Muscle layer of colon (tissue), 2 donors: ENCODE data around the gene TNFSF8.

Experiments
- H3K27ac ChIP-seq: one replicate; pipeline ENCODE4 v1.7.0; 2013; ENCODE audit warnings: low read depth, mild to moderate bottlenecking, low read length, moderate library complexity
- H3K27me3 ChIP-seq, 2 donors: one replicate each; pipeline ENCODE4 v1.7.0; 2013; ENCODE audit warnings: low read length in 2 of 2, mild to moderate bottlenecking in 2 of 2; ENCODE audit not compliant: insufficient read depth in 2 of 2, control insufficient read depth in 1 of 2
- H3K36me3 ChIP-seq: one replicate; pipeline ENCODE4 v1.7.0; 2013; ENCODE audit warnings: mild to moderate bottlenecking, low read length; ENCODE audit not compliant: insufficient read depth
- H3K4me1 ChIP-seq: one replicate; pipeline ENCODE4 v1.7.0; 2013; ENCODE audit warnings: mild to moderate bottlenecking, low read length; ENCODE audit not compliant: insufficient read depth
- H3K4me3 ChIP-seq, 2 donors: one replicate each; pipeline ENCODE4 v1.7.0; 2013; ENCODE audit warnings: low read length in 2 of 2, low read depth in 1 of 2, mild to moderate bottlenecking in 1 of 2, moderate library complexity in 1 of 2
- H3K9ac ChIP-seq: one replicate; pipeline ENCODE4 v1.7.0; 2013; ENCODE audit warnings: low read length
- H3K9me3 ChIP-seq: one replicate; pipeline ENCODE4 v1.7.0; 2013; ENCODE audit warnings: mild to moderate bottlenecking, low read length
- donor health status: abdominal sarcoma.
- donor health status: Adenocarcinoma of cecum.

The TNFSF8 gene

DNA sequence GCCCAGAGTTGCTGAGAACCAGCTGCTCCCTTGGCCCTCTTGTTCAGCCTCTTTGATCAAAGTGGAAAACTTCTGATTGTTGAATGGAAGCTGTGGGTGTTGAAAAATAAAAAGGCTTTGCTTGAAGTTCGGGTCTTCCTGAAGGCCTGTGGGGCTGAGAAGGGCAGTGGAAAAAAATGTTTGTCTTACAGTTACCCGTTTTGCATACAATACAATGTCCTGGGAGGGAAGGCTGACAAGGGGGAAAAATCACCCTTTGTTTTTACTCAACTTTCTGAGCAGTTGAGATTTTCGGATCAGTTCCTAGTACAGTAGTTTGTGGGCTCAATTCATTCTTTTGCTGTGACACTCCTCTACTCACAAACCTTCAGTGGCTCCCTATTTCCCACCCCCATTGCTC lies 2.1 kb upstream of the TNFSF8 start:
- Histone ChIP-seq H3K36me3 (no peaks in the 10 kb centered on the region), H3K9ac (no peak overlapping the region), H3K27me3 (no peaks in the 10 kb centered on the region), H3K9me3 (no peaks in the 10 kb centered on the region), H3K4me1 (no peaks in the 10 kb centered on the region), H3K27ac (no peak overlapping the region), H3K4me3 (no peak overlapping the region)

DNA sequence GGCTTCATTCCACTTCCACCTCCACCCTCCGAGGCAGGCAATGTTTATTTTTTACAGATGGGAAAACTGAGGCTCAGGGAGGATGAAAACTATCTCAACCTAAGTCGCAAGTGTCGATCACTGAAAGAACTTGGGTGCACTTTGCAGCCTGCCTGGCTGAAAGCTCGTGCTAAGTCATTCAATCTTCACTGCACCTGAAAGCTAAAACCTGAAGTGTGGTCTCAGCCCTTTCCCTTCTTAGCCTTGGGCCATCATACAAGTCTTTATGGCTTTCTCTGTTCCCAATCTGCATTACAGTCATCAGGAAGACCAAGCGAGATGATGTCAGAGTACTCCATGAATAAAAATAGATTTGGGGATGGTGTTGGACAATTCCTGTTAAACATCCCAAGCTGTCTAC lies 1.0 kb upstream of the TNFSF8 start:
- no peak overlapping the region for H3K4me3 ChIP-seq
- no peaks in the 10 kb centered on the region for H3K9me3 ChIP-seq
- H3K27ac ChIP-seq = no peak overlapping the region
- no peaks in the 10 kb centered on the region for H3K4me1 ChIP-seq
- H3K9ac ChIP-seq = no peak overlapping the region
- H3K27me3 ChIP-seq = no peaks in the 10 kb centered on the region
- no peaks in the 10 kb centered on the region for H3K36me3 ChIP-seq

DNA sequence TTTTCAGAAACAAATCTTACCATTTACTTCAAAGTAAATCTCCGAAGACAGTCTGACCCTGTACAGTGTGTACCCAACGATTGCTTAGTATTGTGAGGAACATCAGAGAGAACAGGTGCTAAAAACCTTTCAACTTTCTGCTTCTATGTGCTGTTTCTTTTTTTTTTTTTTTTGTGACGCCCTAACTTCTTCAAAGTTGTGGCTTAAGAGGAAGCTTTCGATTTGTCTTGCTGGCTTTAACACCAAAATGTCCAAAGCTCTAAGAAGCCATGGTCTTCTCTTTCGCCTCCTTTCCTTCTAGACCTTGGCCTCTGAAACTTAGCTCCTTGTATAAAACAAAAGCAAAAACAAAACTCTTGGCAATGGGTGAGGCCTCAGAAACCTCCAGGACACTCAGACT lies 1.2 kb downstream of the TNFSF8 start:
- Histone ChIP-seq H3K9ac (no peak overlapping the region), H3K4me3 (no peak overlapping the region), H3K27me3 (no peaks in the 10 kb centered on the region), H3K27ac (no peak overlapping the region), H3K9me3 (no peaks in the 10 kb centered on the region), H3K36me3 (no peaks in the 10 kb centered on the region), H3K4me1 (no peaks in the 10 kb centered on the region)

DNA sequence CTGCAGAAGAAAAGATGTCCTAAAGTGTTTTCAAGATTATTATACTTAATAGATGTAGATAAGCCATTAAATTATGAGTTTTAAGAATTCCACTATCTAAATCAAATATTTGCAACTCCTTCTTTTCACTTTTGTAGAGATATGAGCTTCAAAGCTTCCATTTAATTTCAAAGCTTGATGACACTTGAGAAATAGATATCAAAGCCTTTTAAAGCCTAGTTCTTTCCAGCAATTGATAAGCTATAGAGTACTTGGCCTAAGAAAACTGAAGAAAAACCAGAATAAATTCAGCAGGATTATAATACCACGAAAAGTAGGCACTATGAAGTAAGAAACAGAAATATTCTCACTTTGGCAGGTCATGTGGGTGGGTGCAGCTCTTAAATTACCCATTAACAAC lies 1.7 kb downstream of the TNFSF8 start:
- H3K4me3 ChIP-seq = no peak overlapping the region
- no peaks in the 10 kb centered on the region for H3K4me1 ChIP-seq
- H3K9ac ChIP-seq = no peak overlapping the region
- H3K9me3 ChIP-seq = no peaks in the 10 kb centered on the region
- no peaks in the 10 kb centered on the region for H3K36me3 ChIP-seq
- no peak overlapping the region for H3K27ac ChIP-seq
- H3K27me3 ChIP-seq = no peaks in the 10 kb centered on the region

DNA sequence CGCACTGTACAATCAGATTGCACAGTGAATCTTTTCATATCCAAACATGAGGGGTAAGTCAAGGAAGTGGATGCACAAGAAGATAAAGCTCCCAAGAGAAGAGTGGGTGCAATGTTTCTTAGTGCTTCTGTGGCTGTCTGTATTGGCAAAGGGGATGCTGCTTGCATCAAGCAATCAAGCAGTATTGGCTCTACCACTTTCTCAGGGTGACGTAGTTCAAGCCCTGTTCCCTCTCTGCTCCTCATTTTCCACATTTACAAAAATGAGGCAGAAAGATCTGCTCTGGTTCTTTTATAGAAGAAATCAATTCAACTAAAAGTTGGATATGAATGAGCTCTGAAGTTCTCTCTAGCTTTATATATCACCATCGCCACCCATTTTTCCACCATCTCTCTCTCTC lies 2.3 kb downstream of the TNFSF8 start:
- no peaks in the 10 kb centered on the region for H3K27me3 ChIP-seq
- no peaks in the 10 kb centered on the region for H3K9me3 ChIP-seq
- no peaks in the 10 kb centered on the region for H3K36me3 ChIP-seq
- no peak overlapping the region for H3K4me3 ChIP-seq
- no peak overlapping the region for H3K9ac ChIP-seq
- no peak overlapping the region for H3K27ac ChIP-seq
- H3K4me1 ChIP-seq = no peaks in the 10 kb centered on the region

DNA sequence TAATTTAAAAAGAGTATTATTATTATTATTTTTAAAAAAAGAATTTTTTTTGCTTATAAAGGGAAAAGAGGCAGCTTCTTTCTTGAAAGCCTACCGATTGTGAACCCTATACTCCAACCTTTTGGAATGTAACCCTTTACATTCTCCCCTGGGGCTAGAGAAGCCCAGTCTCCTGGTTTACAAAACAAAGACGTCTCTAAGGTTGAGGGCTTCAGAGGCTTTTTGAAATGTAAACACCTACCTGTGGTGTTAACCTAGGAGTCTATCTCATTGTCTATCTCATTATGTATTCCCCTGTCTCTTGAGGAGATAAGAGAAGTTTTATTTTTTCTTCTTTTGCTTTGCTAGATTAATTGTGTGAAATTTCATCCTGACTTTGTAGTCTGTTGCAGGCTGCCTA lies 4.7 kb downstream of the TNFSF8 start:
- Histone ChIP-seq H3K9ac (no peak overlapping the region), H3K36me3 (no peaks in the 10 kb centered on the region), H3K27ac (no peak overlapping the region), H3K4me3 (no peak overlapping the region), H3K27me3 (no peaks in the 10 kb centered on the region), H3K4me1 (no peaks in the 10 kb centered on the region), H3K9me3 (no peaks in the 10 kb centered on the region)

DNA sequence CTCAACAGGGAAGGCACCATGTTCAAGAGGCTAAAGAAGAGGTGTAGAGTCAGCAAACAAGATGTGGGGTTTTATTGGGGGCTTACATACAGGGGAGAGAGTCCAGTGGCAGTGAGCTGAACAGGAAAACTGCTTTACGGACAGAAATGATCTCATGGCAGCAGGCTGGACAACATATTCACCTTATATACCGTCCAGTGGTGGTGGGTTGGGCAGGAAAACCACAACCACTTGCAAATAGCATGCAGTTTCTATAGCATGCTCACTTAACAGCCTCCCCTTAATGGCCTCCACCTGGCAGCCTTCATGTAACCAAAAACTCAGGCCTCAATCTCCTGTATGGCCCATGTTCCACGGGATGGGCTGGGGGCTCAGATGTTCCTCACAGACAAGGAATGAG lies 5.4 kb downstream of the TNFSF8 start:
- no peaks in the 10 kb centered on the region for H3K4me1 ChIP-seq
- H3K36me3 ChIP-seq = no peaks in the 10 kb centered on the region
- H3K9me3 ChIP-seq = no peaks in the 10 kb centered on the region
- no peak overlapping the region for H3K9ac ChIP-seq
- no peaks in the 10 kb centered on the region for H3K27me3 ChIP-seq
- H3K4me3 ChIP-seq = no peak overlapping the region
- no peak overlapping the region for H3K27ac ChIP-seq

DNA sequence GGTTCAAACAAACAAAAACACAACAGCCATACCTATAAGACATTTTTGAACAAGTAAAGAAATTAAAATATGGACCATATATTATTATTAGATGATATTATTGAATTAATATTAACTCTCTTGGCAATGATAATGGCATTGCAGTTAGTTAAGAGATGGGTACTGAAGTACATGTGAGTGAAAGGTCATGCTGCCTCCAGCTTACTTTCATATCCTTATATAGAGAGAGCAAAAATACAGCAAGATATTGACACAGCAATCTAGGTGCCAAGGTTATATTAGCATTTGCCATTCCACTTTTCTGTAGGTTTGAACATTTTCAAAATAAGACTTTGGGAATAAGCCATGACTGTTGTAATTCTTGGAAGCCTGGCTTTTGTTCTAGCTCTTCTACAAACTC lies 6.1 kb downstream of the TNFSF8 start:
- H3K36me3 ChIP-seq = no peaks in the 10 kb centered on the region
- H3K4me1 ChIP-seq = no peaks in the 10 kb centered on the region
- H3K27me3 ChIP-seq = no peaks in the 10 kb centered on the region
- no peaks in the 10 kb centered on the region for H3K9me3 ChIP-seq
- no peak overlapping the region for H3K4me3 ChIP-seq
- no peak overlapping the region for H3K9ac ChIP-seq
- H3K27ac ChIP-seq = no peak overlapping the region

DNA sequence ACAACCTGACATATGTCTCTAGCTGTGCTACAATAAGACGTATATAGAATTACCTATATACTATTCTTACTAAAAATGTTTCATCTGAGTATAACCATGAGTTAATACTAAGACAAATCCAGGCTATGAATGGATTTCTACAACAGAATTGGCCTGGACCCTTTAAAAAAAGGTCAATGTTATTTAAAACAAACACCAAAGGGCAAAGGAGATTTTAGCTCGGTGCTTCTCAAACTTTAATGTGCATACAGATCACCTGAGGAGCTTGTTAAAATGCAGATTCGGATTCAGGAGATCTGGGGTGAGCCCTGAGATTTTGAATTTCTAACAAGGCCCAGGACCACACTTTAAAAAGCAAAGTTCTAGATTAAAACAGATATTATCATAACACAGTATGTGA lies 6.5 kb downstream of the TNFSF8 start:
- H3K4me3 ChIP-seq = no peak overlapping the region
- no peak overlapping the region for H3K27ac ChIP-seq
- H3K9ac ChIP-seq = no peak overlapping the region
- H3K9me3 ChIP-seq = no peaks in the 10 kb centered on the region
- no peaks in the 10 kb centered on the region for H3K27me3 ChIP-seq
- H3K36me3 ChIP-seq = no peaks in the 10 kb centered on the region
- H3K4me1 ChIP-seq = no peaks in the 10 kb centered on the region

DNA sequence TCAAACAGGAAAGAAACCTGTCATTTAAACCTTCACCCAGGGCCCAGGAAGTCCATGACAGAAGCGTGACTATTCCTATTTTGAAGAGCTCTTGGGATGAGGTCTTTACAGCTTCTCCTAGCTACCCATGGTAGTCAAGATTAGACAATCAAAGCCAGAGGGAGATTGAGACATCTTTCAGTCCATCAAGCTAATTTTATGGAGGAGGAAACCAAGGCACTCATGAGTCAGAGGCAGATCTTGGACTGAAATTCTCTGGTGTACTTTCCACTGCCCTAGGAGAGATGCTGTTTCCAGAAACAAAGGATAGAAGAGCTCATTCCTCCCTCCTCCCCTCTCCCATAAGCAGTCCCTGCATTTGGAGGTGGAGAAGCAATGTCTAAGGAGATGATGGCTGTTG lies 9.2 kb downstream of the TNFSF8 start:
- no peaks in the 10 kb centered on the region for H3K27me3 ChIP-seq
- H3K4me3 ChIP-seq = no peak overlapping the region
- H3K27ac ChIP-seq = no peak overlapping the region
- H3K4me1 ChIP-seq = no peaks in the 10 kb centered on the region
- no peaks in the 10 kb centered on the region for H3K9me3 ChIP-seq
- H3K36me3 ChIP-seq = no peaks in the 10 kb centered on the region
- H3K9ac ChIP-seq = no peak overlapping the region

DNA sequence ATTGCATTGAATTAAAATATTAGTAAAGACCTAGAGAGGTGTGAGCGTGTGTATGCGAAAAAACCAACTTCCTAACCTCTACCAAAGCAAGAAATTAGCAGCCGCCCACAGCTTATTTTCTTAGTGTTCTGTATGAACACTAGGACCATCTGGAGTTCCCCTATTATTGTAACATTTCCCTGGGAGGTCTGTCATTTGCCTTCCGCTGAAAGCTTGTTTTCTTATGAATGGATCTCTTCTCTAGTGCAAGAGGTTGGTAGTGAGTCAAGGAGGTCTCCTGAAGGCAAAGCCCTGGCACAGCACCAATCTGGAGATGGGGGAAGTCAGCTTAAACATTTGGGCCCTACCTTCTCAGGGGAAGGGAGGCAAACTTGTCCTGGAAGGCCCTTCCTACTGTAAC lies 10.8 kb downstream of the TNFSF8 start:
- H3K9me3 ChIP-seq = no peaks in the 10 kb centered on the region
- H3K36me3 ChIP-seq = no peaks in the 10 kb centered on the region
- H3K9ac ChIP-seq = no peak overlapping the region
- H3K27ac ChIP-seq = no peak overlapping the region
- H3K27me3 ChIP-seq = no peaks in the 10 kb centered on the region
- H3K4me3 ChIP-seq = no peak overlapping the region
- H3K4me1 ChIP-seq = no peaks in the 10 kb centered on the region

DNA sequence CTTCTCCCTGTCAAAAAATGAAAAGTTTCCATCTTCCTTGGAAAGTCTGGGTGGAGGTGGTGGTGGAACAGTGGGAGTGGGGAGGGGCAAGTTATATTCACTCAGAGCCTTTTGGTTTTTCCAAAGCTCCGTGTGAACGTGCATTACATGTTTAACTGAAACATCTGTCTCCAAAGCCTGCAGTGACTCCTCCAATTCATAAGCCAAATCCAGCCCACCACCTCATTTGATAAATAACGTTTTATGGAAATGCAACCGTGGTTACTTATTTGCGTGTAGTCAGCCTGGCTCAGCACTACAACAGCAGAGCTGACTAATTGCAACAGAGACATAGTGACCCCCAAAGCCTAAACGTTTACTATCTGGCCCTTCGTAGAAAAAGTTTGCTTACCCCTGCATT lies 13.9 kb downstream of the TNFSF8 start:
- H3K36me3 ChIP-seq = no peaks in the 10 kb centered on the region
- H3K9ac ChIP-seq = no peak overlapping the region
- no peaks in the 10 kb centered on the region for H3K27me3 ChIP-seq
- H3K4me1 ChIP-seq = no peaks in the 10 kb centered on the region
- H3K4me3 ChIP-seq = no peak overlapping the region
- no peak overlapping the region for H3K27ac ChIP-seq
- no peaks in the 10 kb centered on the region for H3K9me3 ChIP-seq
